Prostate gland (tissue), 2 donors: ENCODE measurements around the gene MCHR1. TPM values are rescaled to one million over a fixed set of nuclear protein-coding genes. Genes with fewer than 3 reads are reported as not detected.

Experiments
- DNase-seq: peaks from one replicate; pipeline ENCODE4 v3.0.0-alpha.2; 2019; ENCODE audit warnings: low spot score
- H3K27ac ChIP-seq, 2 donors: fragments of 200-600 bp; sonication (generic); 2 replicates each; pipeline ENCODE4 v1.5.1; 2017 to 2019
- H3K27me3 ChIP-seq: fragments of 200-600 bp; sonication (generic); replicated peaks from 2 replicates; pipeline ENCODE4 v1.5.1; 2019; ENCODE audit not compliant: insufficient read depth
- H3K36me3 ChIP-seq, 2 donors: fragments of 200-600 bp; sonication (generic); 1 replicate in 1 of 2; 2 replicates in 1 of 2; pipeline versions ENCODE4 v1.5.1 to v1.8.1; 2017 to 2019
- H3K4me1 ChIP-seq: fragments of 200-600 bp; sonication (generic); replicated peaks from 2 replicates; pipeline ENCODE4 v1.5.1; 2019
- H3K4me3 ChIP-seq, 2 donors: fragments of 200-600 bp; sonication (generic); 2 replicates each; pipeline ENCODE4 v1.5.1; 2017 to 2019
- H3K9me3 ChIP-seq: fragments of 200-600 bp; sonication (generic); 2 replicates; pipeline ENCODE4 v1.5.1; 2017
- POLR2A ChIP-seq: fragments of 450-650 bp; IDR thresholded peaks from one replicate; pipeline ENCODE4 v1.6.1; 2016; ENCODE audit warnings: antibody characterized with exemption, mild to moderate bottlenecking
- POLR2AphosphoS5 ChIP-seq: sonication (generic); formaldehyde crosslinking; IDR thresholded peaks from one replicate; pipeline ENCODE4 v1.6.1; 2017; ENCODE audit warnings: antibody characterized with exemption
- WGBS: methylation state at CpG from one replicate; pipeline ENCODE4 v1.1.5; 2018; 5-methylcytosine and 5-hydroxymethylcytosine counted together
- intact Hi-C: fragments of 100-400 bp; cut with DNase I; formaldehyde crosslinking; loops from one replicate; pipeline ENCODE4 v1.14.2; 2022
- total RNA-seq, 2 donors: library from RNA; depleted of rRNA; stranded (reverse); fragments of >200 nt; gene quantifications; one replicate each; pipeline ENCODE4 v1.1.0, GENCODE V29; 2016
- TF ChIP-seq, protein P1 (sequence below), 4 experiments: fragments of 200-600 bp in 2 of 4; fragments of 450-650 bp in 2 of 4; sonication (generic) in 2 of 4; IDR thresholded peaks; 1 replicate in 3 of 4; 2 replicates in 1 of 4; pipeline ENCODE4 v1.5.1; 2016 to 2019; ENCODE audit warnings: antibody characterized with exemption in 4 of 4, mild to moderate bottlenecking in 2 of 4, moderate library complexity in 2 of 4

MCHR1 gene
- total RNA-seq, 2 donors from 2014 or later = 0.45 TPM; not detected in 1

DNA sequence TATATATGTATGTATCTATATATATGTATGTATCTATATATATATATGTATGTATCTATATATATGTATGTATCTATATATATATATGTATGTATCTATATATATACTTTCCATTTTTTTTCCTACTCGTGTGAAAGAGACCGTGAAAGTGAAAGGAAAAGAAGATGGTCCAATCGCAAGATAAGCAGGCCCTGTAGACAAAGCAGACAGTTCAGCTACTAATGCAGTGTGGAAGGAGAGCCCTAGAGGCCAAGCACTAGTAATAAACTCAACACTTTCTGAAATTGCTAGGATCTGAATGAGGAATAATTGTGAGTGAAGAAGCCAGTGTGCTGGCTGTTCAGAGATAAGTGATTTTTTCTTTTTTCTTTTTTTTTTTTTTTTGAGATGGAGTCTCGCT is 47.2 kb downstream of the MCHR1 start:
- H3K9me3 ChIP-seq = no peaks in the 10 kb centered on the region
- no peaks in the 10 kb centered on the region for H3K27me3 ChIP-seq
- WGBS = 62% methylated on average over 4 of the region's 4 CpGs
- intact Hi-C loops = no loop called here
- no peak overlapping the region for H3K27ac ChIP-seq
- H3K4me1 ChIP-seq = no peaks in the 10 kb centered on the region
- no peak for DNase-seq
- H3K4me3 ChIP-seq = no peak overlapping the region
- H3K36me3 ChIP-seq = no peaks in the 10 kb centered on the region
- TF ChIP-seq POLR2AphosphoS5 (no peak), POLR2A (no peak)
- TF ChIP-seq, protein P1, sequence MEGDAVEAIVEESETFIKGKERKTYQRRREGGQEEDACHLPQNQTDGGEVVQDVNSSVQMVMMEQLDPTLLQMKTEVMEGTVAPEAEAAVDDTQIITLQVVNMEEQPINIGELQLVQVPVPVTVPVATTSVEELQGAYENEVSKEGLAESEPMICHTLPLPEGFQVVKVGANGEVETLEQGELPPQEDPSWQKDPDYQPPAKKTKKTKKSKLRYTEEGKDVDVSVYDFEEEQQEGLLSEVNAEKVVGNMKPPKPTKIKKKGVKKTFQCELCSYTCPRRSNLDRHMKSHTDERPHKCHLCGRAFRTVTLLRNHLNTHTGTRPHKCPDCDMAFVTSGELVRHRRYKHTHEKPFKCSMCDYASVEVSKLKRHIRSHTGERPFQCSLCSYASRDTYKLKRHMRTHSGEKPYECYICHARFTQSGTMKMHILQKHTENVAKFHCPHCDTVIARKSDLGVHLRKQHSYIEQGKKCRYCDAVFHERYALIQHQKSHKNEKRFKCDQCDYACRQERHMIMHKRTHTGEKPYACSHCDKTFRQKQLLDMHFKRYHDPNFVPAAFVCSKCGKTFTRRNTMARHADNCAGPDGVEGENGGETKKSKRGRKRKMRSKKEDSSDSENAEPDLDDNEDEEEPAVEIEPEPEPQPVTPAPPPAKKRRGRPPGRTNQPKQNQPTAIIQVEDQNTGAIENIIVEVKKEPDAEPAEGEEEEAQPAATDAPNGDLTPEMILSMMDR (IDR thresholded peaks at IDR 0.05) = no peak

GRCh38 chr22:40727070-40727963 is 48.0 kb downstream of the MCHR1 start:
- 76% methylated on average over 11 of the region's 11 CpGs for WGBS
- intact Hi-C loops = no loop called here
- no peak for TF ChIP-seq POLR2A
- TF ChIP-seq, protein P1 (IDR thresholded peaks at IDR 0.05) = no peak
- no peak for TF ChIP-seq POLR2AphosphoS5
- H3K27ac ChIP-seq = no peak overlapping the region
- no peaks in the 10 kb centered on the region for H3K27me3 ChIP-seq
- H3K4me3 ChIP-seq = no peak overlapping the region
- no peaks in the 10 kb centered on the region for H3K9me3 ChIP-seq
- no peaks in the 10 kb centered on the region for H3K4me1 ChIP-seq
- H3K36me3 ChIP-seq = no peaks in the 10 kb centered on the region
- DNase-seq = no peak

GRCh38 chr22:40727964-40728615 is 48.8 kb downstream of the MCHR1 start:
- Histone ChIP-seq H3K27me3 (no peaks in the 10 kb centered on the region), H3K4me1 (peaks cover 4% of the 10 kb centered on the region), H3K4me3 (no peak overlapping the region), H3K36me3 (no peaks in the 10 kb centered on the region), H3K9me3 (no peaks in the 10 kb centered on the region), H3K27ac (no peak overlapping the region)
- WGBS = 83% methylated on average over 14 of the region's 14 CpGs
- TF ChIP-seq, protein P1 (IDR thresholded peaks at IDR 0.05) = no peak
- TF ChIP-seq POLR2A (no peak), POLR2AphosphoS5 (no peak)
- DNase-seq = no peak
- intact Hi-C loops = no loop called here

DNA sequence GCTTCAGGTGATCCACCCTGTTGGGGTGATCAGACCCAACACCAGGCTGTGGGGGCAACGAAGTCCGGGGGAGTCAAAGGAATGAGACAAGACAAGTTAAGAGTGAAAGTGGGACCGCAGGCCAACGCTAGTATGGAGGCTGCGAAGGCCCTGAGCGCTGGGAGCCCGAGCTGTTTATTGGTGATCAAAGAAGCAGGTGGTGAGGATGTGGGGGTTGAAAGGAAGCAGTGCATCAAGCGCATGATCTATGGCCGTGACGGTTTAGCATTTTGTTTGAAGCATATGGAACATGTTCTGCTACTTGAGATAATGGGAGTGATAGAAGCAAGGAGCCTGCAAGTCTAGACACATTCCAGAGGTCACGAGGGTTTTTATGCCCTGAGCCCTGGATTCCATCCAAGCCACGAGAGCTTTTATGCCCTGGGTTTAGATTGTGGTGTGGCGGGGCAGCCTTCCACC is 49.5 kb downstream of the MCHR1 start:
- no peaks in the 10 kb centered on the region for H3K36me3 ChIP-seq
- no peaks in the 10 kb centered on the region for H3K9me3 ChIP-seq
- intact Hi-C loops = no loop called here
- H3K4me3 ChIP-seq = no peak overlapping the region
- TF ChIP-seq POLR2AphosphoS5 = peak; percentile 24
- TF ChIP-seq, protein P1 (IDR thresholded peaks at IDR 0.05) = no peak
- H3K4me1 ChIP-seq = peaks cover 4% of the 10 kb centered on the region
- H3K27me3 ChIP-seq = no peaks in the 10 kb centered on the region
- peak; percentile 39 for DNase-seq
- WGBS = 34% methylated on average over 13 of the region's 13 CpGs
- H3K27ac ChIP-seq = no peak overlapping the region
